GM12864 (cell line): ENCODE data around the gene FARP1.

Source experiments
- DNase-seq: peaks from one replicate; pipeline ENCODE4 v3.0.0-alpha.2; 2011; ENCODE audit warnings: low read depth
- H3K4me3 ChIP-seq: 2 replicates; pipeline ENCODE4 v1.5.1; 2011; ENCODE audit warnings: mild to moderate bottlenecking, low read depth, low read length, control low read depth
- CTCF ChIP-seq: IDR thresholded peaks from 2 replicates; pipeline ENCODE4 v1.5.1; 2011; ENCODE audit warnings: low read depth, mild to moderate bottlenecking, moderate library complexity, low read length, control low read depth, inconsistent platforms; ENCODE audit errors: missing control alignments

The FARP1 gene

GRCh38 chr13:98134901-98135300, 8.0 kb upstream of the FARP1 start:
- DNase-seq, result no peak
- TF ChIP-seq CTCF, result no peak
- H3K4me3 ChIP-seq, result no peak overlapping the region

GRCh38 chr13:98141091-98141490, 1.8 kb upstream of the FARP1 start:
- DNase-seq, result no peak
- no peak overlapping the region for H3K4me3 ChIP-seq
- no peak for TF ChIP-seq CTCF

DNA sequence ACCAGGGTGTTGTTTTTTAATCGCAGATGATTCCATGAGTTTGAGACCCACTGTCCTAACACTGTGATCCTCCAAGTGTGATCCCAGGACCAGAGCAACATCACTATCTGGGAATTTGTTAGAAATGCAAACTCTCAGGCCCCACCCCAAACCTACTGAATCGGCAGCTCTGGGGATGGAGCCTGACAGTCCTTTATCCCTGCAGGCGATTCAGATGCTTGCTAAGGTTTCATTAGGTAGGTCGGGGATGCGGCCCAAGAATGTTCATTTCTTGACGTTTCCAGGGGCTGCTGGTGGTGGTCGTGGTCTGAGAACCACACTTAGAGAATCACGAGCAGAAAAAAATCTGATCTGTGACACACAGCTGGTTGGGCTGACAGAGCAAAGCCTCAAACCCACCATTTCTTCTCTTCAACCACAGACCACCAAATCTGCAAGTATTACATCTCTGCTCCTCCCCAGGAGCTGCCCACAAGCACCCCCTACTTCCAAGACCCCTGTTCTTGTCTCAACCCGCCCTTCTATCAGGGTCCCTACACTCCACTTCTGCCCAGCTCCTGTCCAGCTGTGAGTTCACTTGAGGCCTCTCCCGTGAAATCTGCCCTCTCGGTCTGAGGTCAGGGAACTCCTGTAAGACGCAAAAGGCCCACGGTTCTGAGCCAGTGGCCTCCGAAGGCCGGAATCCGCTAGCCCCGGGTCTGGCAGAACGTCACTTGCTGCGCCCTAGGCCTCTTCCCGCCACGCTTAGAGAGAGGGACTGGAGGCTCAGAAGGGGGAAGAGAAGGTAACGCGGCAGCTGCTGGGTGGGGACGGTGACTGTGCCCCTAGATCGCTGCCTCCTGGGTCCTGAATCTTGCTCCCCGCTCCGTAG, 1.1 kb upstream of the FARP1 start:
- DNase-seq, result no peak
- no peak for TF ChIP-seq CTCF
- peak overlapping the region; percentile 45; the same call in 1 of the 2 replicates for H3K4me3 ChIP-seq

DNA sequence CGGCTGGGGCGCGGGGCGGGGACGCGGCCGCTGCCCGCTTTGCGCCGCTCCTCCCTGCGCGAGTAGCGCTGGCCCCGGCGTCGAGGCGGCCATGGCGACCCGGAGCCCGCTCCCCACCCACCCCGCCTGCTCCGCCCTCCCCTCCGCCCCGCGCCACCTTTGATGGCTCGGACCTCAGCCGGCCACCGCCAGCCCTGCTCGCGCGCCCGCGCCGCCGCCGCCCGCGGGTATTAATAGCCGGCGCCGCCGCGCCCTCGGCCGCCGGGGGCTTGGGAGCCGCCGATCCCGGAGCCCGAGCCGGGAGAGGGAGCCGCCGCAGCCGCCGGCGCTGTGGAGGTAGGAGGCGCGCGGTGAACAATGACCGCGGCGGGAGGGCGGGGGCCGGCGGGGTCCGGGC, 261 bp downstream of the FARP1 start:
- DNase-seq, result no peak
- TF ChIP-seq CTCF, result no peak
- peak overlapping the region; percentile 45; the same call in 1 of the 2 replicates for H3K4me3 ChIP-seq

DNA sequence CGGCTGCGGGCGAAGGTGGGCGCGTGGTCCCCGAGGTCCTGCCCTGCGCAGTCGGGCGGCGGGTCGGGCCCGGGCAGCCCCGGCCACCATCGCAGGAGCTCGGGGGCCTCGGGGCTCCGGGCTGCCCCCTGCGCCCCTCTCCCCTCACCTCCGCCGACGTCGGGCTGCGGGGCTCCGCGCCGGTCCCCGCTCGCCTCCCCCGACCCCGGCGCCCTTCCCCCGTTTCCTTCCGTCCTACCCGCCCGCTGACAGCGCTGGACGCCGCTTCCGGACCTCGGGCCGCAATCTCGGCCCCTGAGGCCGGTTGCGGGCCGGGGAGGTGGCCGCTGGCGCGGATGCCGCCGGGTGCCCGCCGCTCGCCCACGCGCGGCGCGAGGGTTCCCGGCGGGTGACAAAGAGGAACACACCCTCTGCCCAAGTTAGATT, 720 bp downstream of the FARP1 start:
- DNase-seq, result no peak
- TF ChIP-seq CTCF, result no peak
- peak overlapping the region; percentile 18; the same call in 1 of the 2 replicates for H3K4me3 ChIP-seq

DNA sequence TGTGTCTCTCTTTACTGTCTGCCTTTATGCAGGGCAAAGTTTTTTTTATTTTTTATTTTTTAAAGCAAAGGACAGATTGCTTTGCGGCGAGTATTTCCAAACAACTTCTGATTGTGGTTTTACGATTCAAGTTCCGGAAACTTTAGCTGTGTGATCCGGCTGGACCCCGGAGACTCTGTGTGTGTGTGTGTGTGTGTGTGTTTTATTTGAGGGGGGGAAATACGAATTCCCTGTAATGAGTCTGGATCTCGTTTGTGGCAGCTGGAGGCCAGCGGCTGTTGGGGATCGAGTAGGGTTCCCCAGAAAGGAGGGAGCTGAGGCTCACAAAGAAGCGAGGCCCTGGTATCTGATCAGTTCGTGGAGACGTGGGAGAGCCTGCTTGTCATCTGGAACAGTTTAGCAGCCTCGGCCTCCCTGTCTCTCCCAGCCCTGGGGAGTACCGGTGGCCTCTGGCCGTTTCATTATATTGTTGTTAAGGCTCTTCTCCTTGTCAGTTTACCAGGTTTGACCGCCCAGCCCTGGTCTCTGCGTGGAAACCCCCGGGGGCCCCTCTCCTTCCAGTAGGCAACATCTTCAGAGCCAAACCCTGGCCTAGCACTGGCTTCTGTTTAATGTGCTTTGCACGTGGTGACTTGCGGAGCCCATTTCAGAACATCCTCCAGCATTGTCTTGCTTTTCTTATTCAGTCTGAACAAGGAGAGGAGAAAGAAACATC, 1.3 kb downstream of the FARP1 start:
- TF ChIP-seq CTCF, result no peak
- no peak overlapping the region for H3K4me3 ChIP-seq
- DNase-seq, result no peak
